Panc1 (cell line): ENCODE measurements around the gene CYB5R2. TPM values are rescaled to one million over a fixed set of nuclear protein-coding genes. Genes with fewer than 3 reads are reported as not detected.

Source experiments
- ATAC-seq: fragments of 200-7000 bp; cut with Tn5 transposase; 2 replicates; pipeline ENCODE4 v1.9.1; 2020; ENCODE audit warnings: mild to moderate bottlenecking, moderate library complexity
- BruUV-seq: library from RNA; stranded (reverse); fragments of 400-500 nt; replicated peaks from 2 replicates; lab custom pipeline; 2021; lab: Mats Ljungman, UMichigan
- CTCF ChIA-PET: fragments of 300-600 bp; sonication (Branson Sonifier 250); formaldehyde crosslinking; loops from one replicate; lab custom pipeline; 2022; ENCODE audit warnings: antibody characterized with exemption; lab: Charles Lee
- POLR2A ChIA-PET: fragments of 300-600 bp; sonication (Branson Sonifier 250); formaldehyde crosslinking; loops from one replicate; lab custom pipeline; 2022; ENCODE audit warnings: antibody characterized with exemption; lab: Charles Lee
- DNase-seq: peaks from one replicate; pipeline ENCODE4 v3.0.0-alpha.2; 2010; ENCODE audit warnings: low read depth, low spot score
- H3K27ac ChIP-seq: 2 replicates; pipeline ENCODE4 v1.5.1; 2011; ENCODE audit warnings: mild to moderate bottlenecking, low read length, inconsistent platforms
- H3K27me3 ChIP-seq: fragments of 200-500 bp; sonication (Bioruptor generic); 2 replicates; pipeline ENCODE4 v1.6.0; 2014; ENCODE audit warnings: low read length, inconsistent platforms; ENCODE audit not compliant: control insufficient read depth, insufficient read depth
- H3K36me3 ChIP-seq: fragments of 200-500 bp; sonication (Bioruptor generic); 2 replicates; pipeline ENCODE4 v1.5.1; 2014; ENCODE audit warnings: inconsistent platforms, mild to moderate bottlenecking, low read length, moderate library complexity; ENCODE audit not compliant: control insufficient read depth, insufficient read depth
- H3K4me1 ChIP-seq: 2 replicates; pipeline ENCODE4 v1.5.1; 2011; ENCODE audit warnings: inconsistent platforms, mild to moderate bottlenecking, low read length, moderate library complexity; ENCODE audit not compliant: control insufficient read depth, insufficient read depth
- H3K4me3 ChIP-seq, 2 experiments: 2 replicates each; pipeline ENCODE4 v1.5.1; 2011 to 2012; ENCODE audit warnings: low read depth in 2 of 2, low read length in 2 of 2, mild to moderate bottlenecking in 2 of 2, inconsistent platforms in 1 of 2, moderate library complexity in 1 of 2
- H3K9me3 ChIP-seq: fragments of 200-500 bp; sonication (Bioruptor generic); 2 replicates; pipeline ENCODE4 v1.5.1; 2014; ENCODE audit warnings: low read depth, mild to moderate bottlenecking, inconsistent platforms, low read length, moderate library complexity; ENCODE audit not compliant: control insufficient read depth, insufficient read depth
- POLR2AphosphoS5 ChIP-seq: IDR thresholded peaks from 2 replicates; pipeline ENCODE4 v1.6.1; 2012; ENCODE audit warnings: mild to moderate bottlenecking, low read depth, low read length, moderate library complexity
- REST ChIP-seq, 2 experiments: IDR thresholded peaks; 2 replicates each; pipeline ENCODE4 v1.6.1; 2011 to 2012; ENCODE audit warnings: low read depth in 2 of 2, control low read depth in 1 of 2, low read length in 1 of 2, mild to moderate bottlenecking in 1 of 2, moderate library complexity in 1 of 2; ENCODE audit not compliant: insufficient read depth in 1 of 2
- SIN3A ChIP-seq: IDR thresholded peaks from 2 replicates; pipeline ENCODE4 v1.6.1; 2012; ENCODE audit warnings: low read depth, mild to moderate bottlenecking, low read length, moderate library complexity, borderline replicate concordance; ENCODE audit not compliant: insufficient read depth
- TCF7L2 ChIP-seq: IDR thresholded peaks from 2 replicates; pipeline ENCODE4 v1.6.1; 2011; ENCODE audit warnings: mild to moderate bottlenecking, low read depth, low read length, inconsistent platforms
- in situ Hi-C: cut with HindIII; loops from 2 replicates; pipeline ENCODE4 v1.10.0; 2016; ENCODE audit warnings: low sequenced_read_pairs, low pct_unique_long_range_greater_than_20kb
- intact Hi-C: fragments of 100-400 bp; cut with micrococcal nuclease; formaldehyde crosslinking; loops from one replicate; pipeline ENCODE4 v1.10.0; 2022; ENCODE audit not compliant: unreplicated experiment
- total RNA-seq: library from RNA; stranded (reverse); gene quantifications from one replicate; pipeline ENCODE4 v1.2.1, GENCODE V29; 2021; ENCODE audit not compliant: unreplicated experiment
- TF ChIP-seq, protein P1 (sequence below): fragments of 450-650 bp; IDR thresholded peaks from 2 replicates; pipeline ENCODE4 v1.5.1; 2017; ENCODE audit warnings: mild to moderate bottlenecking

CYB5R2 gene
- total RNA-seq, 1 experiment from 2014 or later: 46.3 TPM

DNA sequence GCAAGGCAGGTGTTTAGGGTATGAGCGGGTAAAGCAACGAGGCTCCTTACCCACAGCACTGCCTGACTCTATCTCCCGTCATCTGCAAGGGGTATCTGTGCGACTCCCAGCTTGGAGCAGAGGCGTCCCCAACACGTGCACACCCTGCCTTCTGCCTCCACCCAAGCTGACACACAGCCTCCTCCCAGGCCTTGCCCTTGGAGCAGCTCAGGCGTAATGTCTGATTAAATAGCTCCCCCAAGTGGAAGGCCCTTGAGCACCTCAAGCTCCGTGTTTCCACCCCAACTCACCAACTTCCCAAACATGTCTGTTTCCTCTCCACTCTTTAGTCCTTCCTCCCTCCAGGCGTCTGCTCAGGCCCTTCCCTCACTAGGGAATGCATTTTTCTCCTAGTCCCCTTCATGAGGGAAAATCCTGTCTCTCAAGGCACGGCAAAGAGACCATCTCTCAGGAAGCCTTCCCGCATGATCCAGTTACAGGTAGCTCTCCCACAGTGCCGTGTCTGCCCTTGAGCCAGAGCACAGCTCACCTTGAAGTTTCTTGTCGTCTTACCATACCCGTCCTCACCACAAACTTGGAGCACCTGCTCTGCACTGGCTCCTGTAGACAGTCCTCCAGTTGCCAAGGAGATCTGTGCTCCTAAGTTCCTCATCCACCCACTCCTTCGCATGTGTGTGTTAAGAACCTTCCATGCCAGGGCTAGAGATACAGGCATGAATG lies 15.8 kb downstream of the CYB5R2 start:
- Histone ChIP-seq H3K27me3 (no peaks in the 10 kb centered on the region), H3K36me3 (no peaks in the 10 kb centered on the region), H3K9me3 (no peaks in the 10 kb centered on the region), H3K27ac (no peak overlapping the region), H3K4me3 (no peak overlapping the region), H3K4me1 (no peaks in the 10 kb centered on the region)
- POLR2A ChIA-PET: no interaction called here
- CTCF ChIA-PET: interaction anchor here (0.5 to 1.3 kb wide), 15 partner anchors 8 to 571 kb away, joined by 3 to 20 read pairs (median 3); no protein-coding TSS in a partner anchor
- TF ChIP-seq TCF7L2: no peak
- TF ChIP-seq, protein P1, sequence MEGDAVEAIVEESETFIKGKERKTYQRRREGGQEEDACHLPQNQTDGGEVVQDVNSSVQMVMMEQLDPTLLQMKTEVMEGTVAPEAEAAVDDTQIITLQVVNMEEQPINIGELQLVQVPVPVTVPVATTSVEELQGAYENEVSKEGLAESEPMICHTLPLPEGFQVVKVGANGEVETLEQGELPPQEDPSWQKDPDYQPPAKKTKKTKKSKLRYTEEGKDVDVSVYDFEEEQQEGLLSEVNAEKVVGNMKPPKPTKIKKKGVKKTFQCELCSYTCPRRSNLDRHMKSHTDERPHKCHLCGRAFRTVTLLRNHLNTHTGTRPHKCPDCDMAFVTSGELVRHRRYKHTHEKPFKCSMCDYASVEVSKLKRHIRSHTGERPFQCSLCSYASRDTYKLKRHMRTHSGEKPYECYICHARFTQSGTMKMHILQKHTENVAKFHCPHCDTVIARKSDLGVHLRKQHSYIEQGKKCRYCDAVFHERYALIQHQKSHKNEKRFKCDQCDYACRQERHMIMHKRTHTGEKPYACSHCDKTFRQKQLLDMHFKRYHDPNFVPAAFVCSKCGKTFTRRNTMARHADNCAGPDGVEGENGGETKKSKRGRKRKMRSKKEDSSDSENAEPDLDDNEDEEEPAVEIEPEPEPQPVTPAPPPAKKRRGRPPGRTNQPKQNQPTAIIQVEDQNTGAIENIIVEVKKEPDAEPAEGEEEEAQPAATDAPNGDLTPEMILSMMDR: peak; percentile 48
- intact Hi-C loops (loop anchor here (2.0 kb wide), 1 partner anchor 145 kb away; the partner anchor contains the start of gene PPFIBP2), in situ Hi-C loops (no loop called here)
- peak; percentile 95 for ATAC-seq
- no TSS peak for BruUV-seq
- DNase-seq: no peak

DNA sequence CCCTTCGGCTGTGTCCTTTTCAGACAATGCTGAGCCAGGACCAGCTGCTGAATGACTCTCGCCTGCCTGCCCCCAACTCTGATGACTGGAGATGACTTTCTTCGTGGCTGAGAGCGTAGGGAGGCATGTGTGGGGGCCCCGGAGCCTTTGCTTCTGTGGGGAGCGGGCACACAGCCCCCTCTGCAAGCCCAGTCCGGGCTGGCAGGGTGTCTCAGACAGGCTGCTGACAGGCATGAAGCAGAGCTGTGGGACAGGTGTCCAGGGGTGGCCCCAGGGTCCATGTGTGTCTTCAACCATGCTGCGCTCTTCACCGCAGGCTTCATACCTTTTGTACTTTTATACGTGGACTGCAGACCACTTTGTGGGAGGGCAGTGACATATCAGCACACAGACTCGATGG lies 16.6 kb downstream of the CYB5R2 start:
- Histone ChIP-seq H3K4me3 (no peak overlapping the region), H3K36me3 (no peaks in the 10 kb centered on the region), H3K9me3 (no peaks in the 10 kb centered on the region), H3K27ac (no peak overlapping the region), H3K27me3 (no peaks in the 10 kb centered on the region), H3K4me1 (no peaks in the 10 kb centered on the region)
- in situ Hi-C loops: no loop called here
- ChIA-PET CTCF (interaction anchor here (0.5 to 1.3 kb wide), 9 partner anchors 8 to 572 kb away, joined by 3 to 20 read pairs (median 3); no protein-coding TSS in a partner anchor), POLR2A (no interaction called here)
- DNase-seq: no peak
- ATAC-seq: no peak
- BruUV-seq: no TSS peak
- TF ChIP-seq SIN3A: no peak
- no peak for TF ChIP-seq POLR2AphosphoS5
- intact Hi-C loops: loop anchor here (2.0 kb wide), 1 partner anchor 144 kb away; the partner anchor contains the start of gene PPFIBP2

DNA sequence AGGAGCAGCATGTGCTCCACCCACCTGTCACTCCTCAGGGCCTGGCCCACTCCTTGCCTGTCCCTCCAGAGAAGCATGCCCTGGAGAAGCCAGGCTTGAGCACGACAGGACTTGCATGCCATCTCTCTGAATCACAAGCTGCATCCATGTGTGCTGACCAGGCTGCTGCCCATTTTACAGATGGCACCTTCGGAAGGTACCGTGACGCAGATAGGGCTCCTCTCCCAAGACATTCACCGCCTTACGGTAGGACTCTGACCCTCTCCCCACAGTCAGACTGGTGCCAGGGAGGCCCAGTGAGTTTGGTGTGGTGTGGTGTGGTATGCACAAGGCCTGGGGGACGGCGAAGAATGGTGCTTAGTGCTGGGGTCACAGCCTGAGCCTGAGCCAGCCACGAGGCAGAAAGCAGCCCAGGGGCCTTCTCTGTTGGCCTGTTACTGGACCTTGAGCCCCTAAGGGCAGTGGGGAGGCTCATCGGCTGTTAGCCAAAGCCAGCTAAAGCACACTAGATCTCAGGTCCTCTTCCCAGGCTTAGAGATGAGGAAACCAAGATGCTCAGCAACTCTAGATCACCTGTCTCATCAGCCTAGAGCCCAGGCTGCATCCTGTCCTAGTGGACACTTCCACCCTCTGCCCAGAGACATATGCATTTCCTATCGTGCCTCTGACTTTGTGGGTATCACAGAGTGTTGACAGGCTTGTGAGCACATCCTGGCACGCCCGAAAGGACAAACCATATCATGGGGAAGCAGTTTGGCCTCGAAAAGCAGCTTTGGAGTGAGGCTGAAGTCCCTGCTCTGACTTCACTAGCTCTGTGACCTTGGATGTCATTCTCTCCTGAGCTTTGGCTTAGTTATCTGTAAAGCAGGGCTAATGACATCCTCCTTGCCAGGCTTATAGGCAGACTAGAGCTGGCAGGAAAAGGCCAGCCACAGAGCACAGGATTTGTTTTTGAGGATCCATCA lies 17.8 kb downstream of the CYB5R2 start:
- DNase-seq (no peak), ATAC-seq (no peak)
- H3K27ac ChIP-seq: no peak overlapping the region
- TF ChIP-seq SIN3A (no peak), POLR2AphosphoS5 (no peak), REST (IDR thresholded peaks at IDR 0.05; ENCODE audit: insufficient read depth in 1 of 2, low read depth in 2 of 2, low read length in 1 of 2) (0 out of 4 replicates have a peak, but pooled peaks of 1 of the 2 experiments have one; percentile 4), TCF7L2 (no peak)
- TF ChIP-seq, protein P1: no peak
- POLR2A ChIA-PET: no interaction called here
- no peak overlapping the region for H3K4me3 ChIP-seq
- no TSS peak for BruUV-seq
- no peaks in the 10 kb centered on the region for H3K9me3 ChIP-seq
- H3K36me3 ChIP-seq: no peaks in the 10 kb centered on the region
- CTCF ChIA-PET: no interaction called here
- in situ Hi-C loops: no loop called here
- intact Hi-C loops: loop anchor here (2.0 kb wide), 1 partner anchor 143 kb away; the partner anchor contains the start of gene PPFIBP2
- no peaks in the 10 kb centered on the region for H3K27me3 ChIP-seq
- H3K4me1 ChIP-seq: no peaks in the 10 kb centered on the region
